GM12891 (cell line): ENCODE data around the gene PDE6B.

Source experiments
- PAX5 ChIP-seq: IDR thresholded peaks from 2 replicates; pipeline ENCODE4 v1.6.1; 2011; ENCODE audit warnings: low read length, moderate library complexity, mild to moderate bottlenecking; ENCODE audit not compliant: insufficient read depth, severe bottlenecking
- POLR2A ChIP-seq: IDR thresholded peaks from 2 replicates; pipeline ENCODE4 v1.6.1; 2011; ENCODE audit warnings: low read depth, low read length, control low read depth
- POLR2AphosphoS5 ChIP-seq: IDR thresholded peaks from 2 replicates; pipeline ENCODE4 v1.6.1; 2011; ENCODE audit warnings: low read depth, low read length, control low read depth
- POU2F2 ChIP-seq: IDR thresholded peaks from 2 replicates; pipeline ENCODE4 v1.6.1; 2011; ENCODE audit warnings: low read depth, mild to moderate bottlenecking, control low read depth, low read length, moderate library complexity
- SPI1 ChIP-seq: IDR thresholded peaks from 2 replicates; pipeline ENCODE4 v1.6.1; 2011; ENCODE audit warnings: low read depth, low read length, control low read depth
- TAF1 ChIP-seq: IDR thresholded peaks from 2 replicates; pipeline ENCODE4 v1.6.1; 2011; ENCODE audit warnings: low read depth, low read length, control low read depth

- TF ChIP-seq POLR2A: no peak
- no peak for TF ChIP-seq SPI1
- no peak for TF ChIP-seq PAX5
- no peak for TF ChIP-seq POLR2AphosphoS5
- no peak for TF ChIP-seq TAF1
- TF ChIP-seq POU2F2: no peak
Measured at GRCh38 chr4:650951-651883, 25.8 kb downstream of the PDE6B start.
